NCI-H345 treated with DMSO at 0.1 percent for 48 hours (cell line): ENCODE results near the gene LRTM2.

Experiments used
- DNase-seq: peaks from one replicate; lab custom pipeline; 2025; ENCODE audit not compliant: unreplicated experiment; lab: John Stamatoyannopoulos, UW

The LRTM2 gene

GRCh38 chr12:1797991-1798640, 22.2 kb upstream of the LRTM2 start:
- DNase-seq = no peak

DNA sequence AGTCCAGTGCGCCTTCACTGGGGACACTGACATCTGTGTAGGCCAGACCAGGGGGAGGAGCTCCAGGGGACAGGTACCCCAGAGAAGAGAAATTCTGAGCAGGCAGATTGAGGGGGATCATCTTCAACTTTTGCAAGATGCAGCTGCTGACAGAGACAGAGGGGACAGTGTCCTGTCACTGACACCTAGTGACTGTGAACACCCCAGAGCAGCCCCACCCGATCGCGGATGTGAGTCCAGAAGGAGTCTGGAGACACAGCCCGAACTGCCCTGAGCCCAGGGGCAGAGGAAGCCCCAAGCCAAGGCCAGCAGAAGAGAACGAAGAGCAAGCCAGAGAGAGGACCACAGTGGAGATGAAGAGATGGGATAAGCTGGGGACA, 21.7 kb upstream of the LRTM2 start:
- DNase-seq = no peak

- no peak for DNase-seq
Observed at GRCh38 chr12:1799051-1799881, 21.1 kb upstream of the LRTM2 start.

- DNase-seq = no peak
Observed at GRCh38 chr12:1799882-1800400, 20.4 kb upstream of the LRTM2 start.

- DNase-seq = no peak
Observed at GRCh38 chr12:1800401-1801302, 19.7 kb upstream of the LRTM2 start.

- DNase-seq = no peak
Observed at GRCh38 chr12:1801303-1801975, 18.9 kb upstream of the LRTM2 start.

- DNase-seq = no peak
Observed at GRCh38 chr12:1803736-1804135, 16.6 kb upstream of the LRTM2 start.

- peak; percentile 18 for DNase-seq
Observed at GRCh38 chr12:1804545-1805332, 15.6 kb upstream of the LRTM2 start.

GRCh38 chr12:1805441-1806081, 14.8 kb upstream of the LRTM2 start:
- DNase-seq = no peak

- no peak for DNase-seq
Observed at GRCh38 chr12:1806301-1807086, 13.9 kb upstream of the LRTM2 start.

- DNase-seq = no peak
Observed at GRCh38 chr12:1807087-1807860, 13.1 kb upstream of the LRTM2 start.

GRCh38 chr12:1808036-1808797, 12.1 kb upstream of the LRTM2 start:
- DNase-seq = no peak

DNA sequence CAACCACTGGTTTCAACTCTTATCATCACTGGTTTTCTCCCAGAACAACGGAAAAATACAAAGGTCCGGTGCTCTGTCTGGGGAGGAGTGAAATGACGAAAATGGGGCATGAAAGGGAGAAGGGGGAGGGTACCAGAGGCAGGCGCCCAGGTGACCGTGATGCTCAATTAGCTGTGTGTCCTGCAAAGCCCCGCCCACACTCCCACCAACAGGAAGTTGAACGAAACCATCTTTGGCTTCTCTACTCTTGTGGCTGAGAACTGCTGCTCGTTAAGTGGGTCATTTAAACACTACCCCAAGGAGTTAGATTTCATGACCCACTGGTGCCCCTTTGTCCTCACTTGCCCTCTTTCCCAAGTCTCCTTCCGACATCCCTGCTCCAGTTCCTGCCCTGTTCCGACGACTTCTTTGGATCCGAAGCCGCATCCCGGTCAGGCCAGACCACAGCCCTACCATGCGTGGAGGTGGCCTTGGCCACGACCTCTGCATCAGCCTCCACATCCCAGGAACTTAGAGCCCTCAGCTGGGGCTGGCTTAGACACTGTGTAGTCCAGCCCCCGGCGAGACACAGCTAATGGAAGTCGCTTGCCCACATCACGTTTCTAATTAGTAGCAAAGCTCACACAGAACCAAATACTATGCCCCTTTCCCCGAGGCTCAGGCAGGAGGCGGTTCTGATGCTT, 11.4 kb upstream of the LRTM2 start:
- DNase-seq = no peak

GRCh38 chr12:1809591-1810190, 10.7 kb upstream of the LRTM2 start:
- DNase-seq = no peak

- no peak for DNase-seq
Observed at GRCh38 chr12:1810201-1810930, 10.0 kb upstream of the LRTM2 start.

DNA sequence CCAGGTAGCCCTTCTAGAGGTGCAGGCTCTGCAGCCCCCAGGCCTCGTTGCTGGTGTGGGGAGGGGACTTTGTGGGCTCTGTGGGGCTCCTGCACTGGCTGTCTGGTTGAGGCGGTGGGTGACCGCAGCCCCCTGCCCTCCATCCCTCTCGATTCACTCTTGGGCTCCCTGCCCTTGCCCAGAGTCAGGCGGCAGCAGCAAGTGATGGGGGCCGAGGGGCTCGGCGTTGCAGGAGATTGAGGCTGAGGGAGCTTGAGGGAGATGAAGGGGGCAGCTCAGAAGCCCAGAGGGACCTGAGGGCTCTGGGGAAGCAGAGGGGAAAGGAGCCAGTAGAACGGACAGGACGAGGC, 9.5 kb upstream of the LRTM2 start:
- DNase-seq = no peak
